Activated T-helper 1 cell treated with anti-CD3 and anti-CD28 coated beads, Interleukin-12 subunit alpha, Interleukin-12 subunit beta, Interleukin-2, Interleukin-4 antibody, amounts not matched to agents 30 ng/mL and 10 ng/mL and 1 ng/mL, durations not matched to agents 14 hours and 24 hours and 36 hours (primary cell): Measurements from ENCODE around the gene RNF44. TPM values are rescaled to one million over a fixed set of nuclear protein-coding genes. Genes with fewer than 3 reads are reported as not detected.
A peak's percentile ranks its signal among the peaks of the same experiment; 100 is the strongest.

Experiments
- DNase-seq: peaks from one replicate; pipeline ENCODE4 v3.0.0; 2021; ENCODE audit warnings: low spot score
- H3K27ac Mint-ChIP-seq: one replicate; pipeline ENCODE4 v1.8.0; 2021; ENCODE audit warnings: mild to moderate bottlenecking, mixed read lengths
- H3K27me3 Mint-ChIP-seq: one replicate; pipeline ENCODE4 v1.8.0; 2022; ENCODE audit warnings: mild to moderate bottlenecking, moderate library complexity, mixed read lengths; ENCODE audit not compliant: insufficient read depth
- H3K36me3 Mint-ChIP-seq: one replicate; pipeline ENCODE4 v1.8.0; 2021; ENCODE audit warnings: low read depth, mixed read lengths
- H3K4me1 Mint-ChIP-seq: one replicate; pipeline ENCODE4 v1.8.0; 2021; ENCODE audit warnings: low read depth, mixed read lengths
- H3K4me3 Mint-ChIP-seq: one replicate; pipeline ENCODE4 v1.8.0; 2021; ENCODE audit warnings: mild to moderate bottlenecking, moderate library complexity, mixed read lengths
- H3K9me3 Mint-ChIP-seq: one replicate; pipeline ENCODE4 v1.8.0; 2021; ENCODE audit warnings: mixed read lengths
- intact Hi-C: fragments of 100-400 bp; cut with micrococcal nuclease; formaldehyde crosslinking; loops from one replicate; pipeline ENCODE4 v1.15.1; 2024
- total RNA-seq: library from RNA; stranded (reverse); gene quantifications from 2 replicates; pipeline ENCODE4 v1.2.3, GENCODE V29; 2022

RNF44 gene
- total RNA-seq, 1 donor from 2014 or later: 80.3 TPM

GRCh38 chr5:176537554-176538229 is 490 bp upstream of the RNF44 start:
- Mint-ChIP-seq H3K9me3 (no peaks in the 10 kb centered on the region), H3K4me1 (peaks cover 72% of the 10 kb centered on the region), H3K27me3 (no peaks in the 10 kb centered on the region), H3K4me3 (peak overlapping the region; percentile 96), H3K36me3 (peaks cover 11% of the 10 kb centered on the region), H3K27ac (peak overlapping the region; percentile 97)
- peak; percentile 97 for DNase-seq
- intact Hi-C loops: loop anchor here (1.0 to 10.0 kb wide), 16 partner anchors 73 to 1057 kb away; partner anchors contain the start of genes ARL10, CLTB, FAF2 and GPRIN1

GRCh38 chr5:176536132-176536901 is 885 bp downstream of the RNF44 start:
- Mint-ChIP-seq H3K4me1 (peaks cover 61% of the 10 kb centered on the region), H3K36me3 (peaks cover 13% of the 10 kb centered on the region), H3K4me3 (peak overlapping the region; percentile 96), H3K9me3 (no peaks in the 10 kb centered on the region), H3K27ac (peak overlapping the region; percentile 97), H3K27me3 (no peaks in the 10 kb centered on the region)
- peak; percentile 77 for DNase-seq
- intact Hi-C loops: loop anchor here (2.0 to 10.0 kb wide), 6 partner anchors 74 to 1058 kb away; partner anchors contain the start of genes GPRIN1, LMAN2, MXD3 and RGS14

GRCh38 chr5:176535664-176536131 is 1.5 kb downstream of the RNF44 start:
- Mint-ChIP-seq H3K9me3 (no peaks in the 10 kb centered on the region), H3K4me1 (peaks cover 59% of the 10 kb centered on the region), H3K27ac (peak overlapping the region; percentile 97), H3K36me3 (peaks cover 17% of the 10 kb centered on the region), H3K4me3 (peak overlapping the region; percentile 96), H3K27me3 (no peaks in the 10 kb centered on the region)
- no peak for DNase-seq
- intact Hi-C loops: loop anchor here (1.0 to 10.0 kb wide), 7 partner anchors 8 to 1059 kb away; partner anchors contain the start of genes GPRIN1, LMAN2, MXD3 and RGS14

GRCh38 chr5:176535101-176535663 is 2.0 kb downstream of the RNF44 start:
- Mint-ChIP-seq H3K27ac (peak overlapping the region; percentile 97), H3K36me3 (peaks cover 17% of the 10 kb centered on the region), H3K9me3 (no peaks in the 10 kb centered on the region), H3K4me3 (peak overlapping the region; percentile 96), H3K27me3 (no peaks in the 10 kb centered on the region), H3K4me1 (peaks cover 54% of the 10 kb centered on the region)
- intact Hi-C loops: loop anchor here (1.0 to 10.0 kb wide), 5 partner anchors 8 to 1060 kb away; partner anchors contain the start of genes LMAN2, MXD3, RGS14 and TMED9
- DNase-seq: peak; percentile 39

- Mint-ChIP-seq H3K27me3 (no peaks in the 10 kb centered on the region), H3K36me3 (peaks cover 19% of the 10 kb centered on the region), H3K4me1 (peaks cover 52% of the 10 kb centered on the region), H3K27ac (peak overlapping the region; percentile 97), H3K4me3 (peak overlapping the region; percentile 96), H3K9me3 (no peaks in the 10 kb centered on the region)
- intact Hi-C loops: loop anchor here (1.0 to 10.0 kb wide), 5 partner anchors 9 to 1060 kb away; partner anchors contain the start of genes LMAN2, MXD3, RGS14 and TMED9
- no peak for DNase-seq
Observed at GRCh38 chr5:176534640-176535039, 2.6 kb downstream of the RNF44 start.

- peaks cover 53% of the 10 kb centered on the region for H3K4me1 Mint-ChIP-seq
- intact Hi-C loops: loop anchor here (10.0 kb wide), 2 partner anchors 821 to 1061 kb away; partner anchors contain the start of genes LMAN2, RGS14 and TMED9
Observed at GRCh38 chr5:176533894-176534611, 3.1 kb downstream of the RNF44 start.

GRCh38 chr5:176533390-176533789 is 3.8 kb downstream of the RNF44 start:
- DNase-seq: no peak
- H3K36me3 Mint-ChIP-seq: peaks cover 22% of the 10 kb centered on the region
- intact Hi-C loops: loop anchor here (10.0 kb wide), 2 partner anchors 821 to 1061 kb away; partner anchors contain the start of genes LMAN2, RGS14 and TMED9
- no peaks in the 10 kb centered on the region for H3K27me3 Mint-ChIP-seq
- H3K4me3 Mint-ChIP-seq: peak overlapping the region; percentile 96
- H3K27ac Mint-ChIP-seq: peak overlapping the region; percentile 97
- H3K9me3 Mint-ChIP-seq: no peaks in the 10 kb centered on the region
- peaks cover 47% of the 10 kb centered on the region for H3K4me1 Mint-ChIP-seq

More at GRCh38 chr5:176533894-176534611, 3.1 kb downstream of the RNF44 start:
- Mint-ChIP-seq H3K4me3 (peak overlapping the region; percentile 96), H3K9me3 (no peaks in the 10 kb centered on the region), H3K27me3 (no peaks in the 10 kb centered on the region), H3K36me3 (peaks cover 20% of the 10 kb centered on the region), H3K27ac (peak overlapping the region; percentile 97)
- peak; percentile 46 for DNase-seq

GRCh38 chr5:176532795-176533194 is 4.4 kb downstream of the RNF44 start:
- Mint-ChIP-seq H3K36me3 (peaks cover 25% of the 10 kb centered on the region), H3K4me1 (peaks cover 41% of the 10 kb centered on the region), H3K27ac (peak overlapping the region; percentile 97), H3K9me3 (no peaks in the 10 kb centered on the region), H3K27me3 (no peaks in the 10 kb centered on the region), H3K4me3 (peak overlapping the region; percentile 96)
- no peak for DNase-seq
- intact Hi-C loops: loop anchor here (10.0 kb wide), 2 partner anchors 822 to 1062 kb away; partner anchors contain the start of genes LMAN2, RGS14 and TMED9

GRCh38 chr5:176531902-176532493 is 5.2 kb downstream of the RNF44 start:
- Mint-ChIP-seq H3K4me3 (peak overlapping the region; percentile 30), H3K4me1 (peaks cover 39% of the 10 kb centered on the region), H3K36me3 (peaks cover 25% of the 10 kb centered on the region), H3K27me3 (no peaks in the 10 kb centered on the region), H3K9me3 (no peaks in the 10 kb centered on the region), H3K27ac (peak overlapping the region; percentile 84)
- intact Hi-C loops: loop anchor here (1.0 to 10.0 kb wide), 3 partner anchors 47 to 1063 kb away; partner anchors contain the start of genes LMAN2, RGS14 and TMED9
- DNase-seq: no peak

- peak overlapping the region; percentile 71 for H3K4me3 Mint-ChIP-seq
- H3K27ac Mint-ChIP-seq: peak overlapping the region; percentile 84
- intact Hi-C loops: loop anchor here (1.0 to 10.0 kb wide), 3 partner anchors 48 to 1064 kb away; partner anchors contain the start of genes LMAN2, RGS14 and TMED9
- H3K4me1 Mint-ChIP-seq: peaks cover 39% of the 10 kb centered on the region
- H3K27me3 Mint-ChIP-seq: no peaks in the 10 kb centered on the region
- no peaks in the 10 kb centered on the region for H3K9me3 Mint-ChIP-seq
- no peak for DNase-seq
- peaks cover 25% of the 10 kb centered on the region for H3K36me3 Mint-ChIP-seq
Observed at GRCh38 chr5:176530983-176531901, 6.0 kb downstream of the RNF44 start.
